OCI-LY7 (cell line): ENCODE data around the gene ZXDC. TPM values are rescaled to one million over a fixed set of nuclear protein-coding genes. Genes with fewer than 3 reads are reported as not detected.

Experiments
- BruUV-seq: library from RNA; stranded (reverse); fragments of 400-500 nt; replicated peaks from 2 replicates; lab custom pipeline; 2021; lab: Mats Ljungman, UMichigan
- CTCF ChIA-PET: fragments of 300-600 bp; sonication (Branson Sonifier 250); formaldehyde crosslinking; loops from one replicate; lab custom pipeline; 2022; ENCODE audit warnings: antibody characterized with exemption; ENCODE audit not compliant: unreplicated experiment; lab: Charles Lee
- POLR2A ChIA-PET: fragments of 300-600 bp; sonication (Branson Sonifier 250); formaldehyde crosslinking; loops from one replicate; lab custom pipeline; 2022; ENCODE audit warnings: antibody characterized with exemption; lab: Charles Lee
- DNase-seq: peaks from one replicate; pipeline ENCODE4 v3.0.0-alpha.2; 2015; ENCODE audit warnings: low spot score
- H2AFZ ChIP-seq: fragments of 200-600 bp; sonication (generic), shearing (Covaris generic); 2 replicates; pipeline ENCODE4 v1.6.1; 2014; ENCODE audit warnings: mild to moderate bottlenecking, antibody characterized with exemption, low read length, moderate library complexity
- H3K27ac ChIP-seq: fragments of 200-600 bp; sonication (generic); 2 replicates; pipeline ENCODE4 v1.5.1; 2014; ENCODE audit warnings: mixed run types, low read depth, mild to moderate bottlenecking, moderate library complexity, low read length, inconsistent platforms; ENCODE audit not compliant: poor library complexity, severe bottlenecking
- H3K36me3 ChIP-seq: fragments of 200-600 bp; sonication (generic); 2 replicates; pipeline ENCODE4 v1.6.1; 2014; ENCODE audit warnings: mild to moderate bottlenecking, antibody characterized with exemption, low read length, moderate library complexity, mixed read lengths; ENCODE audit not compliant: insufficient read depth
- H3K4me1 ChIP-seq: fragments of 200-600 bp; sonication (generic); 2 replicates; pipeline ENCODE4 v1.5.1; 2014; ENCODE audit warnings: mild to moderate bottlenecking, low read length; ENCODE audit not compliant: insufficient read depth, poor library complexity, severe bottlenecking
- H3K4me2 ChIP-seq: fragments of 200-600 bp; sonication (generic); 2 replicates; pipeline ENCODE4 v1.6.1; 2014; ENCODE audit warnings: mild to moderate bottlenecking, low read length
- H3K4me3 ChIP-seq: fragments of 200-600 bp; sonication (generic); 2 replicates; pipeline ENCODE4 v1.5.1; 2014; ENCODE audit warnings: mild to moderate bottlenecking, low read depth, low read length; ENCODE audit not compliant: poor library complexity, severe bottlenecking
- H3K79me2 ChIP-seq: fragments of 200-600 bp; sonication (generic); 2 replicates; pipeline ENCODE4 v1.6.1; 2016; ENCODE audit warnings: low read depth, mild to moderate bottlenecking, low read length, moderate library complexity, mixed read lengths; ENCODE audit not compliant: insufficient read depth
- H3K9me2 ChIP-seq: fragments of 200-600 bp; sonication (generic); 2 replicates; pipeline ENCODE4 v1.6.1; 2016; ENCODE audit warnings: mild to moderate bottlenecking, low read length, mixed read lengths; ENCODE audit not compliant: insufficient read depth
- H3K9me3 ChIP-seq: fragments of 200-600 bp; sonication (generic); 2 replicates; pipeline ENCODE4 v1.6.1; 2014; ENCODE audit warnings: mild to moderate bottlenecking, mixed run types, low read length, mixed read lengths
- H4K20me1 ChIP-seq: fragments of 200-600 bp; sonication (generic); 2 replicates; pipeline ENCODE4 v1.6.1; 2014; ENCODE audit warnings: mild to moderate bottlenecking, antibody characterized with exemption, low read length, moderate library complexity, mixed read lengths; ENCODE audit not compliant: insufficient read depth
- CTCF ChIP-seq: fragments of 200-600 bp; sonication (generic); conservative IDR thresholded peaks from 2 replicates; pipeline ENCODE4 v1.5.1; 2014; ENCODE audit warnings: mild to moderate bottlenecking, antibody characterized with exemption, low read length, moderate library complexity, mixed read lengths
- EZH2phosphoT487 ChIP-seq: fragments of 200-600 bp; sonication (generic); IDR thresholded peaks from 2 replicates; pipeline ENCODE4 v1.6.1; 2018; ENCODE audit warnings: low read depth, borderline replicate concordance, mild to moderate bottlenecking, mixed run types, antibody characterized with exemption, low read length, moderate library complexity, mixed read lengths
- intact Hi-C: fragments of 100-400 bp; cut with micrococcal nuclease; formaldehyde crosslinking; loops from one replicate; pipeline ENCODE4 v1.10.0; 2022; ENCODE audit not compliant: unreplicated experiment
- total RNA-seq, 2 experiments: library from RNA; depleted of rRNA in 1 of 2; stranded (reverse); fragments of >200 nt in 1 of 2; shearing (Covaris generic) in 1 of 2; gene quantifications; 2 replicates each; pipeline ENCODE4 v1.2.3, GENCODE V29; 2014 to 2022

ZXDC gene
- total RNA-seq, 2 experiments from 2014 or later: 32.2 to 34.9 TPM

DNA sequence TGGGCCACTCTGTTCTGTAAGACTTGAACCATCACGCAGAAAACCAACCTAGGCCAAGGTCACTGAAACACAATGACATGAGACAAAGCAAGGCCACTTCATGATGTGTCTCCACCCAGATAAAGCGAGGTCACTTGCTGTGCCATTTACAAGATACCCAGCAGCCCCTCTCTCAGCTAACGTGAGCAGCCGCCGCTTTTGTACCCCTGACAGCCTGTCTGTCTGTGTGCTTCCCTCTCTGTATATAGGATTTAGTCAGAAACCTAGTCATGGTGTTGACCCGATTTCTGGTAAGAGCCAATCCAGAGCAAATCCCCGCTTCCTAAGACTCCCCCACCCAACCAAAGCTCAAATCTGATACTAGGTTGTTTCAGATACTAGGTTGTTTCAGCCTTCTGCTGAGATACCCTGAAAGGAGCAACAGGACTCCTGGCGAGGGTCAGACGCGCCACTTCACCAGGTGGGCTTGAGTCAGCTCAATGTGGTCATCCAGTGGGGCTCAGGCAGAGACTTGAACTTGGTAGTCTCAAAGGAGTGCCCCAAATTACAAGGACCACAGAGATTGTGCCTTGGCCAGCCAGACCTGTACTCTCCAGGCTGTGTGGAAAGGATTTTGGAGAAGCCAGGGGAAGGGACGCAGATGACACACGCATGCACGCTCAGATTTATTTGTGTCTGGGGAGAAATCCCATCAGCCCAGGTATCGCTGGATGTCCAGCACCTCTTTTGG lies 3.1 kb upstream of the ZXDC start:
- H3K4me2 ChIP-seq: no peak overlapping the region
- H4K20me1 ChIP-seq: peaks cover 6% of the 10 kb centered on the region; the same call in 1 of the 2 replicates
- intact Hi-C loops: loop anchor here (5.0 to 10.0 kb wide), 2 partner anchors 121 to 194 kb away; partner anchors contain the start of gene KLF15
- 0 out of 2 replicates have a peak, but pooled peaks cover under 1% of the 10 kb centered on the region for H3K36me3 ChIP-seq
- H3K4me1 ChIP-seq: peaks cover 16% of the 10 kb centered on the region
- H3K9me2 ChIP-seq: no peaks in the 10 kb centered on the region
- H3K27ac ChIP-seq: no peak overlapping the region
- no peak for TF ChIP-seq EZH2phosphoT487
- TF ChIP-seq CTCF: no peak
- peaks cover 11% of the 10 kb centered on the region for H3K79me2 ChIP-seq
- H3K4me3 ChIP-seq: no peak overlapping the region
- H3K9me3 ChIP-seq: no peaks in the 10 kb centered on the region
- CTCF ChIA-PET: no interaction called here
- no peak overlapping the region for H2AFZ ChIP-seq
- BruUV-seq: no TSS peak
- no peak for DNase-seq
- POLR2A ChIA-PET: no interaction called here

DNA sequence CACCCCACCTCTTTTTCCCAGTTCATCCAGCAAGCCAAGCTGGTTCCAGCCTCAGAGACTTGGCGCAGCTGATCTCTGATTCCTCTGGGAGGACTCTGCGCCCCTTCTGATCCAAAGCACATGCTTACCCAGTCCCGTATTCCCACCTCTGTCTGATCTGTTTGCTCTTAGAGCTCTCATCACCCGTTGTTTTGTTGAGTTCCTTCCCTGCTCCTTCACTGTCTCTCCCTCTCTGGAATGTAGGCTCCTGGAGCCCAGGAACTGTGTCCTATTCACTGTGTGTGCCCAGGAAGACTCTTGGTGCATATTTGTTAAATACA lies 1.3 kb upstream of the ZXDC start:
- H3K9me2 ChIP-seq: no peaks in the 10 kb centered on the region
- ChIA-PET POLR2A (no interaction called here), CTCF (no interaction called here)
- H4K20me1 ChIP-seq: peaks cover 15% of the 10 kb centered on the region; the same call in 1 of the 2 replicates
- no peak overlapping the region for H3K4me3 ChIP-seq
- no peak overlapping the region for H3K27ac ChIP-seq
- no peaks in the 10 kb centered on the region for H3K9me3 ChIP-seq
- intact Hi-C loops: loop anchor here (5.0 to 10.0 kb wide), 2 partner anchors 120 to 192 kb away; partner anchors contain the start of gene KLF15
- H3K4me2 ChIP-seq: no peak overlapping the region
- no peak for DNase-seq
- peaks cover 28% of the 10 kb centered on the region for H3K79me2 ChIP-seq
- no TSS peak for BruUV-seq
- no peak for TF ChIP-seq CTCF
- no peak for TF ChIP-seq EZH2phosphoT487
- peaks cover 34% of the 10 kb centered on the region for H3K4me1 ChIP-seq
- peaks cover 9% of the 10 kb centered on the region for H3K36me3 ChIP-seq
- no peak overlapping the region for H2AFZ ChIP-seq
